K562 (cell line): ENCODE results near the gene WNK1. TPM values are rescaled to one million over a fixed set of nuclear protein-coding genes. Genes with fewer than 3 reads are reported as not detected.

Experiments used
- ETS1 ChIP-seq: conservative IDR thresholded peaks from 2 replicates; pipeline ENCODE4 v1.6.1; 2011; ENCODE audit warnings: low read depth, mild to moderate bottlenecking, low read length; ENCODE audit not compliant: control insufficient read depth
- ETV5 ChIP-seq: sonication (generic); formaldehyde crosslinking; IDR thresholded peaks from 2 replicates; pipeline ENCODE4 v1.4.0; 2020; ENCODE audit warnings: low read depth, mild to moderate bottlenecking, missing genetic modification reagents
- ILK ChIP-seq: fragments of 450-650 bp; IDR thresholded peaks from 2 replicates; pipeline ENCODE4 v1.6.1; 2016; ENCODE audit warnings: missing genetic modification characterization, low read depth, mild to moderate bottlenecking, missing compliant biosample characterization, moderate library complexity, borderline replicate concordance
- MEIS2 ChIP-seq: fragments of 450-650 bp; IDR thresholded peaks from 2 replicates; pipeline ENCODE4 v1.6.1; 2014; ENCODE audit warnings: mild to moderate bottlenecking; ENCODE audit not compliant: partially characterized antibody
- MIER1 ChIP-seq: fragments of 450-650 bp; IDR thresholded peaks from 2 replicates; pipeline ENCODE4 v1.6.1; 2016; ENCODE audit warnings: antibody characterized with exemption, mild to moderate bottlenecking, low read depth
- MXI1 ChIP-seq: IDR thresholded peaks from 2 replicates; pipeline ENCODE4 v1.6.1; 2011; ENCODE audit warnings: low read depth, mild to moderate bottlenecking, improper control_type of control experiment, low read length
- RBM22 ChIP-seq: fragments of 200-400 bp; formaldehyde crosslinking; IDR thresholded peaks from 2 replicates; pipeline ENCODE4 v1.6.1; 2018; ENCODE audit warnings: low read length, low read depth; ENCODE audit not compliant: poor library complexity, severe bottlenecking
- RBM39 ChIP-seq: fragments of 200-400 bp; formaldehyde crosslinking; optimal IDR thresholded peaks from 2 replicates; pipeline ENCODE3; 2018; ENCODE audit warnings: low read depth, low read length
- TCF15 ChIP-seq: fragments of 250-450 bp; sonication (Bioruptor Pico); IDR thresholded peaks from 2 replicates; pipeline ENCODE4 v1.8.0; 2022; ENCODE audit warnings: moderate library complexity, mild to moderate bottlenecking, inconsistent platforms
- THRA ChIP-seq: fragments of 450-650 bp; IDR thresholded peaks from 2 replicates; pipeline ENCODE4 v1.6.1; 2017; ENCODE audit warnings: mild to moderate bottlenecking, moderate library complexity
- USF1 ChIP-seq: sonication (generic); formaldehyde crosslinking; IDR thresholded peaks from 2 replicates; pipeline ENCODE4 v1.9.0; 2022; ENCODE audit warnings: mild to moderate bottlenecking, missing genetic modification reagents
- ZNF507 ChIP-seq: conservative IDR thresholded peaks from 2 replicates; pipeline ENCODE4 v1.6.1; 2017; ENCODE audit warnings: missing genetic modification characterization, missing compliant biosample characterization
- ZNF551 ChIP-seq: fragments of 250-450 bp; sonication (Bioruptor Pico); IDR thresholded peaks from 2 replicates; pipeline ENCODE4 v1.5.0; 2021; ENCODE audit warnings: mild to moderate bottlenecking, moderate library complexity
- ZNF740 ChIP-seq, 3 experiments: fragments of 200-800 bp in 1 of 3; sonication (Bioruptor generic) in 1 of 3; sonication (generic) in 1 of 3; formaldehyde crosslinking in 1 of 3; IDR thresholded peaks; 2 replicates each; pipeline versions ENCODE4 v1.6.1 to v1.8.0; 2016 to 2022; ENCODE audit warnings: mild to moderate bottlenecking in 2 of 3, missing compliant biosample characterization in 2 of 3, missing genetic modification characterization in 2 of 3, missing genetic modification reagents in 1 of 3
- polyA plus RNA-seq, 8 experiments: library from polyadenylated mRNA; depleted of rRNA in 4 of 8; stranded (reverse) in 5 of 8; unstranded in 3 of 8; fragments of >200 nt; fragmentation: Nextera tagmentation in 2 of 8; fragmentation: Illumina TruSeq in 1 of 8; extraction: Ambion mirVana in 2 of 8; extraction: Trizol in 1 of 8; gene quantifications; 2 replicates each; pipeline versions ENCODE4 v1.2.1 to v1.2.3, GENCODE V29; 2011 to 2014; ENCODE audit warnings: inconsistent platforms in 1 of 8, missing spikeins in 1 of 8
- total RNA-seq, 7 experiments: library from RNA; depleted of rRNA in 6 of 7; stranded (reverse); fragments of >200 nt in 6 of 7; fragmentation: Illumina TruSeq in 2 of 7; extraction: Trizol in 2 of 7; gene quantifications; 2 replicates each; pipeline versions ENCODE4 v1.2.1 to v1.2.3, GENCODE V29; 2011 to 2021; ENCODE audit warnings: low replicate concordance in 1 of 7
- TF ChIP-seq, protein P1 (sequence below): IDR thresholded peaks from 2 replicates; pipeline ENCODE4 v1.6.1; 2011; ENCODE audit warnings: borderline replicate concordance, low read depth, mild to moderate bottlenecking, moderate library complexity, low read length; ENCODE audit not compliant: insufficient read depth, poor library complexity, severe bottlenecking
- TF ChIP-seq, protein P2 (sequence below), 2 experiments: fragments of 450-650 bp; conservative IDR thresholded peaks; 2 replicates each; pipeline ENCODE4 v1.6.1; 2017; ENCODE audit warnings: mild to moderate bottlenecking in 2 of 2, moderate library complexity in 2 of 2

WNK1 gene
- total and polyA plus RNA-seq, 9 of the 15 experiments (the other 6 are each of a cell fraction or from before 2014, with no cell fraction given) = 4.3 to 73.9 (median 31.0) TPM

- TF ChIP-seq, protein P1, sequence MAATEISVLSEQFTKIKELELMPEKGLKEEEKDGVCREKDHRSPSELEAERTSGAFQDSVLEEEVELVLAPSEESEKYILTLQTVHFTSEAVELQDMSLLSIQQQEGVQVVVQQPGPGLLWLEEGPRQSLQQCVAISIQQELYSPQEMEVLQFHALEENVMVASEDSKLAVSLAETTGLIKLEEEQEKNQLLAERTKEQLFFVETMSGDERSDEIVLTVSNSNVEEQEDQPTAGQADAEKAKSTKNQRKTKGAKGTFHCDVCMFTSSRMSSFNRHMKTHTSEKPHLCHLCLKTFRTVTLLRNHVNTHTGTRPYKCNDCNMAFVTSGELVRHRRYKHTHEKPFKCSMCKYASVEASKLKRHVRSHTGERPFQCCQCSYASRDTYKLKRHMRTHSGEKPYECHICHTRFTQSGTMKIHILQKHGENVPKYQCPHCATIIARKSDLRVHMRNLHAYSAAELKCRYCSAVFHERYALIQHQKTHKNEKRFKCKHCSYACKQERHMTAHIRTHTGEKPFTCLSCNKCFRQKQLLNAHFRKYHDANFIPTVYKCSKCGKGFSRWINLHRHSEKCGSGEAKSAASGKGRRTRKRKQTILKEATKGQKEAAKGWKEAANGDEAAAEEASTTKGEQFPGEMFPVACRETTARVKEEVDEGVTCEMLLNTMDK = peak; percentile 90
- TF ChIP-seq MXI1 (no peak), ILK (tag) (no peak), ZNF551 (no peak), MIER1 (no peak), ETV5 (CRISPR knock-in tag) (peak; percentile 65; the same call in 1 of the 2 replicates), ETS1 (peak; percentile 89), TCF15 (CRISPR knock-in tag) (no peak), USF1 (CRISPR knock-in tag) (no peak), ZNF507 (tag) (no peak), RBM22 (no peak), ZNF740 (CRISPR knock-in tag; IDR thresholded peaks at IDR 0.05) (peak; percentile 49; the same call in 1 of the 2 replicates), ZNF740 (tag; IDR thresholded peaks at IDR 0.05) (no peak), MEIS2 (no peak), RBM39 (no peak), THRA (no peak)
- TF ChIP-seq, protein P2, sequence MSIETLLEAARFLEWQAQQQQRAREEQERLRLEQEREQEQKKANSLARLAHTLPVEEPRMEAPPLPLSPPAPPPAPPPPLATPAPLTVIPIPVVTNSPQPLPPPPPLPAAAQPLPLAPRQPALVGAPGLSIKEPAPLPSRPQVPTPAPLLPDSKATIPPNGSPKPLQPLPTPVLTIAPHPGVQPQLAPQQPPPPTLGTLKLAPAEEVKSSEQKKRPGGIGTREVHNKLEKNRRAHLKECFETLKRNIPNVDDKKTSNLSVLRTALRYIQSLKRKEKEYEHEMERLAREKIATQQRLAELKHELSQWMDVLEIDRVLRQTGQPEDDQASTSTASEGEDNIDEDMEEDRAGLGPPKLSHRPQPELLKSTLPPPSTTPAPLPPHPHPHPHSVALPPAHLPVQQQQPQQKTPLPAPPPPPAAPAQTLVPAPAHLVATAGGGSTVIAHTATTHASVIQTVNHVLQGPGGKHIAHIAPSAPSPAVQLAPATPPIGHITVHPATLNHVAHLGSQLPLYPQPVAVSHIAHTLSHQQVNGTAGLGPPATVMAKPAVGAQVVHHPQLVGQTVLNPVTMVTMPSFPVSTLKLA (conservative IDR thresholded peaks at IDR 0.05) = peak; percentile 51 to 69
Measured at GRCh38 chr12:751192-751998, 984 bp upstream of the WNK1 start (continued).
